Nephron progenitor cell (in vitro differentiated cells): ENCODE data around the gene FIG4.

Experiments used
- DNase-seq: peaks from one replicate; pipeline ENCODE4 v3.0.0; 2021
- H3K27ac Mint-ChIP-seq: 2 replicates; pipeline ENCODE4 v1.8.0; 2021; ENCODE audit warnings: mild to moderate bottlenecking, moderate library complexity, mixed read lengths
- H3K27me3 Mint-ChIP-seq: 2 replicates; pipeline ENCODE4 v1.8.0; 2021; ENCODE audit warnings: mild to moderate bottlenecking, low read depth, mixed read lengths; ENCODE audit not compliant: poor library complexity
- H3K36me3 Mint-ChIP-seq: 2 replicates; pipeline ENCODE4 v1.8.0; 2021; ENCODE audit warnings: low read depth, mixed read lengths
- H3K4me1 Mint-ChIP-seq: 2 replicates; pipeline ENCODE4 v1.8.0; 2021; ENCODE audit warnings: mixed read lengths
- H3K4me3 Mint-ChIP-seq: 2 replicates; pipeline ENCODE4 v1.8.0; 2021; ENCODE audit warnings: mild to moderate bottlenecking, moderate library complexity, mixed read lengths
- H3K9me3 Mint-ChIP-seq: 2 replicates; pipeline ENCODE4 v1.8.0; 2021; ENCODE audit warnings: mild to moderate bottlenecking, moderate library complexity, mixed read lengths
- TF ChIP-seq, protein P1 (sequence below): fragments of 200-600 bp; sonication (generic); IDR thresholded peaks from 2 replicates; pipeline ENCODE4 v1.5.0; 2021; ENCODE audit warnings: antibody characterized with exemption

FIG4 gene

DNA sequence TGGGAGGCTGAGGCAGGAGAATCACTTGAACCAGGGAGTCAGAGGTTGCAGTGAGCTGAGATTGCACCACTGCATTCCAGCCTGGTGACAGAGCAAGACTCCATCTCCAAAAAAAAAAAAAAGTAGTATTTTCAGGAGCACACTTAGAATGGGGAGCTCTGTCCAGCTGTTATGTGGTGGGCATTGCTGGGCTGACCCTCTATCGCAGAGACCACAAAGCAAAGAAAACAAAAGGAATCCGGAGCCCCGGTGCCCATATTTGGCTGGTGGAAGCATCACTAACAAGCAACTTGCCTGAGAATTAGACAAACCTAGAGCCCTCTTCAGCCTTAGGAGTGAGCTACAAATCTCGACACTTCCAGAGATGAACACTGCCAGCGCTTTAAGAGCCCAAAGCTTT, 149.7 kb downstream of the FIG4 start:
- Mint-ChIP-seq H3K27ac (no peak overlapping the region), H3K27me3 (no peaks in the 10 kb centered on the region), H3K4me1 (no peaks in the 10 kb centered on the region), H3K4me3 (no peak overlapping the region), H3K9me3 (no peaks in the 10 kb centered on the region), H3K36me3 (no peaks in the 10 kb centered on the region)
- DNase-seq, result no peak
- TF ChIP-seq, protein P1, sequence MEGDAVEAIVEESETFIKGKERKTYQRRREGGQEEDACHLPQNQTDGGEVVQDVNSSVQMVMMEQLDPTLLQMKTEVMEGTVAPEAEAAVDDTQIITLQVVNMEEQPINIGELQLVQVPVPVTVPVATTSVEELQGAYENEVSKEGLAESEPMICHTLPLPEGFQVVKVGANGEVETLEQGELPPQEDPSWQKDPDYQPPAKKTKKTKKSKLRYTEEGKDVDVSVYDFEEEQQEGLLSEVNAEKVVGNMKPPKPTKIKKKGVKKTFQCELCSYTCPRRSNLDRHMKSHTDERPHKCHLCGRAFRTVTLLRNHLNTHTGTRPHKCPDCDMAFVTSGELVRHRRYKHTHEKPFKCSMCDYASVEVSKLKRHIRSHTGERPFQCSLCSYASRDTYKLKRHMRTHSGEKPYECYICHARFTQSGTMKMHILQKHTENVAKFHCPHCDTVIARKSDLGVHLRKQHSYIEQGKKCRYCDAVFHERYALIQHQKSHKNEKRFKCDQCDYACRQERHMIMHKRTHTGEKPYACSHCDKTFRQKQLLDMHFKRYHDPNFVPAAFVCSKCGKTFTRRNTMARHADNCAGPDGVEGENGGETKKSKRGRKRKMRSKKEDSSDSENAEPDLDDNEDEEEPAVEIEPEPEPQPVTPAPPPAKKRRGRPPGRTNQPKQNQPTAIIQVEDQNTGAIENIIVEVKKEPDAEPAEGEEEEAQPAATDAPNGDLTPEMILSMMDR, result no peak

DNA sequence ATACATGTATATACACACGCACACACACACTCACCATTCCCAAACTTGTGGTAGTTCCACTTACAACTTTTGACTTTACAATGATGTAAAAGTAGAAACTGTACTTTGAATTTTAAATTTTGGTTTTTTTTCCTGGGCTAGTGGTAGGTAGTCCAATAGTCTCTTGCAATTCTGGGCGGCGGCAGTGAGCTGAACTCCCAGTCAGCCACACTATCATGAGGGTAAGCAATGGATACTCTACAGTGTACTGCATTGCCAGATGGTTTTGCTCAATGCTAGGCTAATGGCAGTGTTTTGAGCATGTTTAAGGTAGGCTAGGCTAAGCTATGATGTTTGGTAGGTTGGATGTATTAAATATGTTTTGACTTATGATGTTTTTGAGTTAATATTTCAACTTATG, 150.8 kb downstream of the FIG4 start:
- no peak overlapping the region for H3K4me3 Mint-ChIP-seq
- DNase-seq, result no peak

DNA sequence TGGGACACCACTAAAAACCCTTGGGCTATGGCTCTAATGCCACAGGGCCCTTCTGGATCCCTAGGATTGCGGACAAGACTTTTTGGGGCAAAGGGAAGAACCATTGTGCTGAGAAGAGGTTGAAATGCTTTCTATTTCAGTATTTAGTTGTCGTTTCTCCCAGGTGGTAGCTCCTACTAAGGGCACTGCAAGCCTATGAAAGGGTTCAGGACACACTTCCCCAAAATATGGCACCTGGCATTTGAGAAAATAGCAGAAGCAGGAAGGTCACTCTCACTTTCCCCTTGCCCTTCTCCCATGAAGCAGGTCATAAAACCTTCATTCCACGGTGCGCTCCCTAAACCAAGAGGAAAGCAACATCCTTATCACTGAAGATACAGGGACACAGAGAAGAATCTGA, 161.6 kb downstream of the FIG4 start:
- Mint-ChIP-seq H3K9me3 (no peaks in the 10 kb centered on the region), H3K27me3 (no peaks in the 10 kb centered on the region), H3K4me3 (no peak overlapping the region), H3K4me1 (no peaks in the 10 kb centered on the region), H3K36me3 (no peaks in the 10 kb centered on the region), H3K27ac (no peak overlapping the region)
- TF ChIP-seq, protein P1, result no peak
- DNase-seq, result no peak

More for the DNA sequence above, 150.8 kb downstream of the FIG4 start:
- H3K27ac Mint-ChIP-seq, result no peak overlapping the region
- H3K9me3 Mint-ChIP-seq, result no peaks in the 10 kb centered on the region
- H3K27me3 Mint-ChIP-seq, result no peaks in the 10 kb centered on the region
- TF ChIP-seq, protein P1, result no peak
- no peaks in the 10 kb centered on the region for H3K4me1 Mint-ChIP-seq
- no peaks in the 10 kb centered on the region for H3K36me3 Mint-ChIP-seq

DNA sequence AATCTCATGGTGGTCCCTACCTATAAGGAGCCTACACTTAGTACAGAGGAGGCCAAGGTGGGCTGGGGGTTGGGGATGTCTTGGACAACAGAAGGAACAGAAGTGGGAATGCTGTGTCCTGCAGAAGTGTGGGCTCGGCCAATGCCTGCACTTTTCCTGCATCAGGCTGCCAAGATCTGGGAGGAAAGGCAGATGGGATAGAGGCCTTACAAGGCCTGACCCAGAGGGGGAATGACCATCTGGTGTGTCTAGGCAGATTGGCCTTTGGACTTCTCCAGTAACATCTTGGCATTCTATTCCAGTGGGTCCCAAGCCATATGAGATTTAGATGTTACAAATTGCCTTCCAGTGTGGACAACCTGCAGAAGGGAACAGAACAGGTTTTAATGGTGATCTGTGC, 162.3 kb downstream of the FIG4 start:
- DNase-seq, result no peak
- Mint-ChIP-seq H3K27ac (no peak overlapping the region), H3K4me1 (no peaks in the 10 kb centered on the region), H3K27me3 (no peaks in the 10 kb centered on the region), H3K4me3 (no peak overlapping the region), H3K36me3 (no peaks in the 10 kb centered on the region), H3K9me3 (no peaks in the 10 kb centered on the region)
- TF ChIP-seq, protein P1, result no peak

DNA sequence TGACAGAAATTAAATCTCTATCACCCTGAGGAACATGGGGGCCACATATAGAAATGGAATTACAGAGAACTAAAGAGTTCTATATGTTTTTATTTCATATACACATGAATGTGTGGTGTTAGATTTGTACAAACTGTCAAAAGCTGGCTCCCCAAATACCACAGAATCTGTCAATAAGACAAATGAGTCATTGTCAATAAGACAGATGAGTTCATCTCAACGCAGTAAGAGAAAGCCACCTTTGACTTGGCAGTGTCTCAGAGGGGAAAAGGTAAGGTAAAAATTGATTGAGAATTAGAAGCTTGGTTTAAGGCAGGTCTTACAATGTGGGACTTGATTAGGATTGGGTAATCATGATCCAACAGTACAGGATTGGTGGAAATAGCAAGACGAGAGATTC, 162.9 kb downstream of the FIG4 start:
- no peaks in the 10 kb centered on the region for H3K9me3 Mint-ChIP-seq
- DNase-seq, result no peak

More for the DNA sequence above, 162.9 kb downstream of the FIG4 start:
- TF ChIP-seq, protein P1, result no peak
- no peaks in the 10 kb centered on the region for H3K27me3 Mint-ChIP-seq
- H3K27ac Mint-ChIP-seq, result no peak overlapping the region
- no peak overlapping the region for H3K4me3 Mint-ChIP-seq
- no peaks in the 10 kb centered on the region for H3K36me3 Mint-ChIP-seq
- H3K4me1 Mint-ChIP-seq, result no peaks in the 10 kb centered on the region
